Colonic mucosa (tissue), 4 donors: ENCODE data around the gene IQCM. TPM values are rescaled to one million over a fixed set of nuclear protein-coding genes. Genes with fewer than 3 reads are reported as not detected.

Experiments
- DNase-seq: peaks from one replicate; pipeline ENCODE4 v3.0.0-alpha.2; 2020
- H3K27ac ChIP-seq: fragments of 200-600 bp; one replicate; pipeline ENCODE4 v1.8.0; 2021
- H3K27me3 ChIP-seq: fragments of 200-600 bp; one replicate; pipeline ENCODE4 v1.8.0; 2021
- H3K36me3 ChIP-seq: fragments of 200-600 bp; one replicate; pipeline ENCODE4 v1.8.0; 2021
- H3K4me1 ChIP-seq: fragments of 200-600 bp; one replicate; pipeline ENCODE4 v1.8.0; 2021; ENCODE audit warnings: mild to moderate bottlenecking
- H3K4me3 ChIP-seq: fragments of 200-600 bp; one replicate; pipeline ENCODE4 v1.8.0; 2021
- H3K9ac ChIP-seq, 2 donors: one replicate each; pipeline ENCODE4 v1.7.0; 2013; ENCODE audit warnings: control low read depth in 2 of 2, low read depth in 2 of 2, low read length in 2 of 2
- H3K9me3 ChIP-seq: fragments of 200-600 bp; one replicate; pipeline ENCODE4 v1.8.0; 2021
- CTCF ChIP-seq: fragments of 200-600 bp; IDR thresholded peaks from one replicate; pipeline ENCODE4 v1.8.0; 2022; ENCODE audit warnings: antibody characterized with exemption, mild to moderate bottlenecking
- intact Hi-C: fragments of 100-400 bp; cut with DNase I; formaldehyde crosslinking; loops from one replicate; pipeline ENCODE4 v1.14.1; 2022
- total RNA-seq, 2 donors: library from RNA; stranded (reverse); fragmentation: NEBNext Ultra II Directional in 1 of 2; extraction: Animal tissue kit (Norgen Biotek cat#: 25700) in 1 of 2; gene quantifications; one replicate each; pipeline ENCODE4 v1.2.1, GENCODE V29; 2021
- donor health status: healthy.
- donor health status: DM: no; HTN: no; CAD: no.
- donor health status: DM: no; HTN: no; CAD: no.

Gene IQCM
- total RNA-seq, 2 donors from 2014 or later: 3.4 to 5.2 TPM

DNA sequence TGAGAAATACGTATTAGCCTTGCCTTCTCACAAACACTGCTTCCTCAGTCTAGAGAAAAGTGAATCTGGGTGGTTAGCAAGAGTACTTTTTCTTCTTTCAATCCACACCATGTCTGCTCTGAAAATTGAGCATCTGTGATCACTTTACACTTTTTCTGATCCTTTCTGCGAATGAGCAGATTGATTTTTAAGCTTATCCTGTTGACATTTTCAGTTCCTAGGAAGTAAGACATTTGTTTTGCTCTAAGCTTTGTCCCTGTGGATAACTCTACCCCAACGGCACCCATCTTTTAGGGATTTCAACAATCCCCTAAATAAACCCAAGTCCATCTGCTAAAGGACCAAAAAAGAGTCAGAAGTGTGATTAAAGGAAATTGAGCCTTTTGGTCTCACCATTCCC is 487.5 kb downstream of the IQCM start:
- Histone ChIP-seq H3K27me3 (no peaks in the 10 kb centered on the region), H3K4me1 (no peaks in the 10 kb centered on the region), H3K36me3 (no peaks in the 10 kb centered on the region), H3K9ac (no peak overlapping the region), H3K9me3 (no peaks in the 10 kb centered on the region), H3K27ac (no peak overlapping the region), H3K4me3 (no peak overlapping the region)
- no peak for TF ChIP-seq CTCF
- no peak for DNase-seq
- intact Hi-C loops: no loop called here

DNA sequence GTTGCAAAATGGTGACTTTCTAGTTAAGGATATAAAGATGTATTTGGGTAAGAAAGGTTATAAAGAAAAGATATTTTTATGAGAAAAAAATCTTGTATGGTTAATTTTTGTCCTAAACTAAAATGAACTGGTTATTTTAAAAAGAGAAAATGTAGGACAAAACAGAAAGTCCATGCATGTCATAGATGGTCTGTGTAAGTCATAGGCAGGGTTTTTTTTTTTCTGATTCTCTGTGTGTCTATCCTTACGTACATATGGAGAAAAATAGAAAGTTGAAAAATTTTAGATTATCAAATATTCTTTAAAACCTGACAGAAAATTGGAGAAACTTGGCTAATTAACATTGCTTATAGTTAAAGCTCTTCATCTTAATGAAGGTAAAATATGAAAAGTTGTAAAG is 493.4 kb downstream of the IQCM start:
- Histone ChIP-seq H3K9me3 (no peaks in the 10 kb centered on the region), H3K4me1 (no peaks in the 10 kb centered on the region), H3K36me3 (no peaks in the 10 kb centered on the region), H3K27ac (no peak overlapping the region), H3K27me3 (no peaks in the 10 kb centered on the region), H3K9ac (no peak overlapping the region), H3K4me3 (no peak overlapping the region)
- intact Hi-C loops: no loop called here
- DNase-seq: no peak
- TF ChIP-seq CTCF: no peak

DNA sequence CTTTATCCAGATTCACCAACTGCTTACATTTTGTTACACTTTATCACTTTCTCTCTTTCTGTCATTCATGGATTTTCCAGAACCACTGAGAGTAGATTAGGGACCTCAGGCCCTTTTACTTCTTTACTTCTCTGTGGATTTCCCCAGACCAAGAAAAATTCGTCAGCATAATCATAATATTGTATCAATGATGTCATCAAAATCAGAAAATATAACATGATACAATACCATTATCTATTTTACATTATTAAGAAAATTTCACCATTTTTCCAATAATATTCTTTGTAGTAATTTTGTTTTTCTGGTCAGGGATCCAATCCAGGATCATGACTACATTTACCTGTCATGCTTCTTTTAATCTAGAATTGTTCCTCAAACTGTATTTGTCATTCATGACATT is 494.2 kb downstream of the IQCM start:
- no peak overlapping the region for H3K4me3 ChIP-seq
- DNase-seq: no peak
- TF ChIP-seq CTCF: no peak
- H3K4me1 ChIP-seq: no peaks in the 10 kb centered on the region
- no peak overlapping the region for H3K27ac ChIP-seq
- H3K36me3 ChIP-seq: no peaks in the 10 kb centered on the region
- intact Hi-C loops: no loop called here
- H3K27me3 ChIP-seq: no peaks in the 10 kb centered on the region
- no peak overlapping the region for H3K9ac ChIP-seq
- no peaks in the 10 kb centered on the region for H3K9me3 ChIP-seq

DNA sequence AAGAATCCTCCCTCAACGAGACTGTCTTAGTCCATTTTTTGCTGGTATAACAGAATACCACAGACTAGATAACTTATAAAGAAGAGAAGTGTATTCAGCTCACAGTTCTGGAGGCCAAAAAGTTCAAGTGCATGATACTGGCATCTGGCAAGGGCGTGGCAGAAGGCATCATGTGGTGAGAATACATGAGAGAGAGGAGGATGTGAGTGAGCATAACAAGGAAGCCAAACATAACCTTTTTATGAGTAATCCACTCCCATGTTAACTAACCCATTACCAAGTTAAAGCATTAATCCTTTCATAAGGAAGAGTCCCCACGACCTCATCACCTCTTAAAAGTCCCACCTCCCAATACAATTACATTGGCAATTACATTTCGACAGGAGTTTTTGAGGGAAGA is 504.6 kb downstream of the IQCM start:
- no peak overlapping the region for H3K27ac ChIP-seq
- no peak for TF ChIP-seq CTCF
- H3K4me3 ChIP-seq: no peak overlapping the region
- DNase-seq: no peak
- no peaks in the 10 kb centered on the region for H3K9me3 ChIP-seq
- no peaks in the 10 kb centered on the region for H3K27me3 ChIP-seq
- H3K36me3 ChIP-seq: no peaks in the 10 kb centered on the region
- intact Hi-C loops: no loop called here
- H3K4me1 ChIP-seq: no peaks in the 10 kb centered on the region
- no peak overlapping the region for H3K9ac ChIP-seq

GRCh38 chr4:149306537-149306936 is 509.1 kb downstream of the IQCM start:
- intact Hi-C loops: no loop called here
- no peak for TF ChIP-seq CTCF
- Histone ChIP-seq H3K36me3 (no peaks in the 10 kb centered on the region), H3K4me1 (no peaks in the 10 kb centered on the region), H3K9ac (no peak overlapping the region), H3K4me3 (no peak overlapping the region), H3K27ac (no peak overlapping the region), H3K27me3 (no peaks in the 10 kb centered on the region), H3K9me3 (no peaks in the 10 kb centered on the region)
- DNase-seq: no peak
